PC-9 (cell line): ENCODE results near the gene GGACT. TPM values are rescaled to one million over a fixed set of nuclear protein-coding genes. Genes with fewer than 3 reads are reported as not detected.

Source experiments
- BruUV-seq: library from RNA; stranded (reverse); fragments of 400-500 nt; replicated peaks from 2 replicates; lab custom pipeline; 2021; lab: Mats Ljungman, UMichigan
- CTCF ChIA-PET: fragments of 300-600 bp; sonication (Branson Sonifier 250); formaldehyde crosslinking; loops from one replicate; lab custom pipeline; 2022; ENCODE audit warnings: antibody characterized with exemption; lab: Charles Lee
- POLR2A ChIA-PET: fragments of 300-600 bp; sonication (Branson Sonifier 250); formaldehyde crosslinking; loops from one replicate; lab custom pipeline; 2022; ENCODE audit warnings: antibody characterized with exemption; ENCODE audit not compliant: unreplicated experiment; lab: Charles Lee
- DNase-seq, 2 experiments: peaks; one replicate each; pipeline versions ENCODE4 v3.0.0 to v3.0.0-alpha.2; 2015 to 2022; ENCODE audit warnings: mixed read lengths in 1 of 2
- H2AFZ ChIP-seq: fragments of 200-600 bp; sonication (generic); 2 replicates; pipeline ENCODE4 v1.8.1; 2017; ENCODE audit warnings: antibody characterized with exemption
- H3F3A ChIP-seq: fragments of 200-600 bp; sonication (generic); 2 replicates; pipeline ENCODE4 v1.8.1; 2017; ENCODE audit warnings: antibody characterized with exemption, mild to moderate bottlenecking, low read depth; ENCODE audit not compliant: insufficient read depth
- H3K27ac ChIP-seq: fragments of 200-600 bp; sonication (generic); 2 replicates; pipeline ENCODE4 v1.6.1; 2016; ENCODE audit warnings: mixed run types
- H3K27me3 ChIP-seq: fragments of 200-600 bp; sonication (generic); 2 replicates; pipeline ENCODE4 v1.6.1; 2016; ENCODE audit warnings: low read depth, mixed run types; ENCODE audit not compliant: insufficient read depth
- H3K36me3 ChIP-seq: fragments of 200-600 bp; sonication (generic); 2 replicates; pipeline ENCODE4 v1.6.1; 2016; ENCODE audit warnings: low read depth, mixed run types
- H3K4me1 ChIP-seq: fragments of 200-600 bp; sonication (generic); replicated peaks from 2 replicates; pipeline ENCODE4 v1.6.1; 2016; ENCODE audit warnings: mixed run types; ENCODE audit not compliant: insufficient read depth
- H3K4me2 ChIP-seq: fragments of 200-600 bp; sonication (generic); 2 replicates; pipeline ENCODE4 v1.6.1; 2017; ENCODE audit warnings: mixed run types
- H3K4me3 ChIP-seq: fragments of 200-600 bp; sonication (generic); 2 replicates; pipeline ENCODE4 v1.6.1; 2016; ENCODE audit warnings: mixed run types
- H3K79me2 ChIP-seq: fragments of 200-600 bp; sonication (generic); 2 replicates; pipeline ENCODE4 v1.6.1; 2017; ENCODE audit warnings: low read depth, mixed run types
- H3K9me2 ChIP-seq: fragments of 200-600 bp; sonication (generic); 2 replicates; pipeline ENCODE4 v1.8.1; 2017; ENCODE audit warnings: mild to moderate bottlenecking; ENCODE audit not compliant: insufficient read depth
- H3K9me3 ChIP-seq: fragments of 200-600 bp; sonication (generic); 2 replicates; pipeline ENCODE4 v1.8.1; 2016; ENCODE audit warnings: low read depth; ENCODE audit not compliant: insufficient read depth
- H4K20me1 ChIP-seq: fragments of 200-600 bp; sonication (generic); 2 replicates; pipeline ENCODE4 v1.8.1; 2017; ENCODE audit not compliant: insufficient read depth
- CTCF ChIP-seq: fragments of 200-600 bp; sonication (generic); conservative IDR thresholded peaks from 2 replicates; pipeline ENCODE4 v1.6.1; 2017; ENCODE audit warnings: mixed run types, antibody characterized with exemption, mild to moderate bottlenecking, moderate library complexity
- EZH2 ChIP-seq: fragments of 200-600 bp; sonication (generic); IDR thresholded peaks from 2 replicates; pipeline ENCODE4 v1.8.0; 2017; ENCODE audit warnings: antibody characterized with exemption, low read depth
- intact Hi-C: fragments of 100-400 bp; cut with micrococcal nuclease; formaldehyde crosslinking; loops from one replicate; pipeline ENCODE4 v1.10.0; 2022; ENCODE audit not compliant: unreplicated experiment
- total RNA-seq: library from RNA; stranded (reverse); gene quantifications from 2 replicates; pipeline ENCODE4 v1.2.3, GENCODE V29; 2021

GGACT gene
- total RNA-seq, 1 experiment from 2014 or later = 4.9 TPM

GRCh38 chr13:100518394-100519062 lies 70.1 kb downstream of the GGACT start:
- no peak overlapping the region for H3K27ac ChIP-seq
- BruUV-seq = no TSS peak
- POLR2A ChIA-PET = no interaction called here
- no peaks in the 10 kb centered on the region for H3K9me3 ChIP-seq
- intact Hi-C loops = loop anchor here (10.0 kb wide), 1 partner anchor 534 kb away; the partner anchor contains the start of gene ZIC2
- no peak for DNase-seq
- H4K20me1 ChIP-seq = no peaks in the 10 kb centered on the region
- H3K27me3 ChIP-seq = no peaks in the 10 kb centered on the region
- no peak overlapping the region for H2AFZ ChIP-seq
- H3K79me2 ChIP-seq = no peaks in the 10 kb centered on the region
- H3K9me2 ChIP-seq = no peaks in the 10 kb centered on the region
- TF ChIP-seq CTCF (no peak), EZH2 (no peak)
- no peak overlapping the region for H3K4me2 ChIP-seq
- no peaks in the 10 kb centered on the region for H3K4me1 ChIP-seq
- H3K4me3 ChIP-seq = no peak overlapping the region
- CTCF ChIA-PET = no interaction called here
- no peaks in the 10 kb centered on the region for H3K36me3 ChIP-seq
- H3F3A ChIP-seq = no peaks in the 10 kb centered on the region

GRCh38 chr13:100517728-100518127 lies 70.9 kb downstream of the GGACT start:
- Histone ChIP-seq H3K4me1 (no peaks in the 10 kb centered on the region), H3F3A (no peaks in the 10 kb centered on the region), H3K27ac (no peak overlapping the region), H3K9me2 (no peaks in the 10 kb centered on the region), H3K36me3 (no peaks in the 10 kb centered on the region), H3K4me2 (no peak overlapping the region), H2AFZ (no peak overlapping the region), H3K9me3 (no peaks in the 10 kb centered on the region), H3K4me3 (no peak overlapping the region), H3K79me2 (no peaks in the 10 kb centered on the region), H3K27me3 (no peaks in the 10 kb centered on the region), H4K20me1 (no peaks in the 10 kb centered on the region)
- CTCF ChIA-PET = no interaction called here
- intact Hi-C loops = loop anchor here (10.0 kb wide), 1 partner anchor 533 kb away; the partner anchor contains the start of gene ZIC2
- BruUV-seq = no TSS peak
- DNase-seq = no peak
- TF ChIP-seq CTCF = no peak
- no peak for TF ChIP-seq EZH2
- POLR2A ChIA-PET = no interaction called here

GRCh38 chr13:100517135-100517534 lies 71.5 kb downstream of the GGACT start:
- no peaks in the 10 kb centered on the region for H3K4me1 ChIP-seq
- no peak overlapping the region for H3K4me3 ChIP-seq
- intact Hi-C loops = loop anchor here (10.0 kb wide), 1 partner anchor 532 kb away; the partner anchor contains the start of gene ZIC2
- no peak for DNase-seq
- no peaks in the 10 kb centered on the region for H3K9me3 ChIP-seq
- H3F3A ChIP-seq = no peaks in the 10 kb centered on the region
- H3K9me2 ChIP-seq = no peaks in the 10 kb centered on the region
- no peaks in the 10 kb centered on the region for H3K79me2 ChIP-seq
- H3K27ac ChIP-seq = no peak overlapping the region
- H3K36me3 ChIP-seq = no peaks in the 10 kb centered on the region
- CTCF ChIA-PET = interaction anchor here (0.6 kb wide), 1 partner anchor 188 kb away, joined by 6 read pairs; no protein-coding TSS in a partner anchor
- no TSS peak for BruUV-seq
- no peak for TF ChIP-seq EZH2
- no peak for TF ChIP-seq CTCF
- no peaks in the 10 kb centered on the region for H4K20me1 ChIP-seq
- H3K4me2 ChIP-seq = no peak overlapping the region
- no peaks in the 10 kb centered on the region for H3K27me3 ChIP-seq
- POLR2A ChIA-PET = no interaction called here
- H2AFZ ChIP-seq = no peak overlapping the region
